ENCODE data around the gene ZBED4.
"Not testable (repeated sequence)": the region's sequence is repeated elsewhere in the genome, so short reads cannot be mapped to it uniquely, and the experiment has no call there.

GRCh38 chr22:49821741-49822140 lies 31.9 kb upstream of the ZBED4 start:
- TF ChIP-seq CTCF (IDR thresholded peaks at IDR 0.05; ENCODE audit: insufficient read depth, low read depth, low read length); EZH2 (IDR thresholded peaks at IDR 0.05; ENCODE audit: insufficient read depth, low read length): not testable (repeated sequence)

Measured in astrocyte (in vitro differentiated cells and primary cell).